GM12891 (cell line): Measurements from ENCODE around the gene ARSD.

Experiments
- POLR2A ChIP-seq: IDR thresholded peaks from 2 replicates; pipeline ENCODE4 v1.6.1; 2011; ENCODE audit warnings: low read depth, low read length, control low read depth
- POLR2AphosphoS5 ChIP-seq: IDR thresholded peaks from 2 replicates; pipeline ENCODE4 v1.6.1; 2011; ENCODE audit warnings: low read depth, low read length, control low read depth
- POU2F2 ChIP-seq: IDR thresholded peaks from 2 replicates; pipeline ENCODE4 v1.6.1; 2011; ENCODE audit warnings: low read depth, mild to moderate bottlenecking, control low read depth, low read length, moderate library complexity
- SPI1 ChIP-seq: IDR thresholded peaks from 2 replicates; pipeline ENCODE4 v1.6.1; 2011; ENCODE audit warnings: low read depth, low read length, control low read depth
- TAF1 ChIP-seq: IDR thresholded peaks from 2 replicates; pipeline ENCODE4 v1.6.1; 2011; ENCODE audit warnings: low read depth, low read length, control low read depth

- TF ChIP-seq POU2F2 (no peak), POLR2AphosphoS5 (no peak), POLR2A (no peak), TAF1 (no peak), SPI1 (no peak)
Observed at GRCh38 chrX:2874222-2875135, 54.7 kb downstream of the ARSD start.
